SH-SY5Y (cell line): ENCODE measurements around the gene MVK.

Experiments used
- GATA2 ChIP-seq: IDR thresholded peaks from 2 replicates; pipeline ENCODE4 v1.6.1; 2011; ENCODE audit warnings: mild to moderate bottlenecking, low read depth, low read length
- GATA3 ChIP-seq: IDR thresholded peaks from 2 replicates; pipeline ENCODE4 v1.6.1; 2011; ENCODE audit warnings: low read depth, mild to moderate bottlenecking, low read length, moderate library complexity

MVK gene

GRCh38 chr12:109555431-109556315, 17.9 kb upstream of the MVK start:
- TF ChIP-seq GATA2, result no peak
- TF ChIP-seq GATA3, result no peak

GRCh38 chr12:109557200-109557599, 16.4 kb upstream of the MVK start:
- TF ChIP-seq GATA3 (no peak), GATA2 (no peak)

GRCh38 chr12:109557805-109558204, 15.8 kb upstream of the MVK start:
- TF ChIP-seq GATA2 (no peak), GATA3 (no peak)

GRCh38 chr12:109558374-109559199, 15.0 kb upstream of the MVK start:
- TF ChIP-seq GATA3 (no peak), GATA2 (no peak)

- TF ChIP-seq GATA3 (no peak), GATA2 (no peak)
Observed at GRCh38 chr12:109559200-109559505, 14.4 kb upstream of the MVK start.

GRCh38 chr12:109559601-109560000, 14.0 kb upstream of the MVK start:
- TF ChIP-seq GATA2, result no peak
- no peak for TF ChIP-seq GATA3

- TF ChIP-seq GATA2 (no peak), GATA3 (no peak)
Observed at GRCh38 chr12:109560867-109561710, 12.5 kb upstream of the MVK start.

- TF ChIP-seq GATA2, result no peak
- TF ChIP-seq GATA3, result no peak
Observed at GRCh38 chr12:109561711-109562030, 11.9 kb upstream of the MVK start.

- TF ChIP-seq GATA2, result no peak
- no peak for TF ChIP-seq GATA3
Observed at GRCh38 chr12:109562871-109563270, 10.7 kb upstream of the MVK start.

- no peak for TF ChIP-seq GATA2
- no peak for TF ChIP-seq GATA3
Observed at GRCh38 chr12:109563291-109564284, 10.0 kb upstream of the MVK start.

- TF ChIP-seq GATA3 (no peak), GATA2 (no peak)
Observed at GRCh38 chr12:109566424-109566823, 7.2 kb upstream of the MVK start.

- TF ChIP-seq GATA3 (no peak), GATA2 (no peak)
Observed at GRCh38 chr12:109567296-109567695, 6.3 kb upstream of the MVK start.

- TF ChIP-seq GATA2, result no peak
- no peak for TF ChIP-seq GATA3
Observed at GRCh38 chr12:109567967-109568366, 5.6 kb upstream of the MVK start.
